Erythroblast (primary cell): ENCODE measurements around the gene PRDX4.
"Not testable (repeated sequence)": the region's sequence is repeated elsewhere in the genome, so short reads cannot be mapped to it uniquely, and the experiment has no call there.

Experiments used
- DNase-seq, 2 experiments: peaks; one replicate each; lab custom pipeline; 2025; lab: John Stamatoyannopoulos, UW
- GATA1 ChIP-seq: IDR thresholded peaks from 2 replicates; pipeline ENCODE4 v1.6.1; 2011; ENCODE audit warnings: low read depth, mild to moderate bottlenecking, control low read depth, low read length, moderate library complexity
- POLR2A ChIP-seq: IDR thresholded peaks from 2 replicates; pipeline ENCODE4 v1.6.1; 2011; ENCODE audit warnings: mild to moderate bottlenecking, low read length

Gene PRDX4

DNA sequence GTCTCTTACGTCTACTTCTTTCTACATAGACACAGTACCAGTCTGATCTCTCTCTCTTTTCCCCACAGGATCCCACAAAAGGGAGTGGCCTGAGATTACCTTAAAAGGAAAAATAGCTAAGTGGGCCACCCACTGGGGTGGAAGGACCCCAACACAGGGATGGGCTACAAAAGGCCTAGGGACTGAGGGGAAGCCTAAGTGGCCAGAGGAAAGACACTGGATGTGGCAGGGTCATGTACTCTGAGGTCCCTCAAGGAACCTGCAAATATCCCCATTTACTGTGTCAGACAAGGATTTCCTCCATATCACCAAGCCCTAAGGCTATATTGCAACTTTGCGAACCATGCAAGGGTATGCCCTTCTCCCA is 6.5 kb upstream of the PRDX4 start:
- no peak for DNase-seq
- no peak for TF ChIP-seq POLR2A
- TF ChIP-seq GATA1: no peak

DNA sequence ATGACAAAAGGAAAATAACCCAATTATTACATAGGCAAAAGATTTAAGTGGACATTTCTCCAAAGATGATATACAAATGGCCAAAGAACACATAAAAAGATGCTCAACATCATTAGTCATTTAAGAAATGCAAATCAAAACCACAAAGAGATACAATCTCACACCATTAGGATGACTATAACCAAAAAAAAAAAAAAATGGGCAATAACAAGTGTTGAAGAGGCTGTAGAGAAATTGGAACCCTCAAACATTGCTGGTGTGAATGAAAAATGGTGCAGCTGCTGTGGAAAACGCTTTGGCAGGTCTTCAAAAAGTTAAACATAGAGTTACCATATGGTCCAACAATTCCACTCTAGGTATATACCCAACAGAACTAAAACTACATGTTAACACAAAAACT is 5.6 kb upstream of the PRDX4 start:
- no peak for TF ChIP-seq POLR2A
- no peak for TF ChIP-seq GATA1
- DNase-seq: no peak

DNA sequence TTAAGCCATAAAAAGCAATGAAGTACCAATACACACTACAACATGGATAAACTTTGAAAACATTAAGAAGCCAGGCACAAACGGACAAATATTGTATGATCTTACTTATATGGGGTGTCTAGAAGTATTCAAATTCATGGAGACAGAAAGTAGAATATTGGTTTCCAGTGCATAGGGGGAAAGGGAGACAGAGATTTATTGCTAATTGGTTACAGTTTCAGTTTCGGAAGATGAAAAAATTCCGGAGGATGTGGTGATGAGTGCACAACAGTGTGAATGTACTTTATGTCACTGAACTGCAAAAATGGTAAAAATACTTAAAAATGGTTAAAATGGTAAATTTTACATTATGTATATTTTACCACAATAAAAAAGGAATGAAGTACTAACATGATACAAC is 5.1 kb upstream of the PRDX4 start:
- no peak for DNase-seq
- TF ChIP-seq GATA1 (no peak), POLR2A (no peak)

DNA sequence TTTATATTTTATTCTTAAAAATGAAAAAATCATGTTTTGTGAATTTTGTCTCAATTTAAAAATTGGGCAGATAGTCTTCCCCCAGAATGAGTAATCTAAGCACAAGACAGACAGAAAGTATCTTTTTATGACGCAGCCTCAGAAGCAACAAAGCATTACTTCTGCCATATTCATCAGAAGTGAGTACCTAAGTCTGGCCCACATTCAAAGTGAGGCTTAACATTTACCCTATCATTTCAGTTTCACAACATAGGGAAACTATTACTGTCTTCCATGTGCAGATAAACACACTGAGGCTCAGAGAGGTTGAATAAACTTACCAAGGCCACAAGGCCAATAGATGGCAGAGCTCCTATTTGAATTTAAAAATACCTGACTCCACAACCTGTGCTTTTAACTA is 4.4 kb upstream of the PRDX4 start:
- no peak for TF ChIP-seq GATA1
- TF ChIP-seq POLR2A: no peak
- peak in 1 of 2 experiments; percentile 5 for DNase-seq

DNA sequence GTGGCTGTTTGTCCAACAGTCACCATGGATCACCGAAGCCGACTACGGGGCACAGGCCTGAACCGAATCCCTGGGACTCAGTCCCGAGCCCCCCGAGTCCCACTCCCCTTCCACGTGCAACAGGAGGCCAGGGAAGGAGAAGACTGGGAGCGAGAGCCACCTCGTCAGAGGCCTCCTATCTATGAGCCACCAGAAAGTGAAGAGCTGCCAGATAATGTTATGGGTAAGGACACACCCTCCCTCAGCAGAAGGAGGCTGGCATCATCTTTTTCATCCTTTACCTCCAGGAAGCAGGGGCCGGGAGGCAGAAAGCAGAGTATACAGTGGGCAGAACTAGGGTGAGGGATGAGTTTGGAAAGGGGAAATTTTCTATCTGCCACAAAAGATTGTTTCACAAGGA is 2.8 kb upstream of the PRDX4 start:
- TF ChIP-seq GATA1: no peak
- no peak for TF ChIP-seq POLR2A
- peak; percentile 59 to 68 for DNase-seq

DNA sequence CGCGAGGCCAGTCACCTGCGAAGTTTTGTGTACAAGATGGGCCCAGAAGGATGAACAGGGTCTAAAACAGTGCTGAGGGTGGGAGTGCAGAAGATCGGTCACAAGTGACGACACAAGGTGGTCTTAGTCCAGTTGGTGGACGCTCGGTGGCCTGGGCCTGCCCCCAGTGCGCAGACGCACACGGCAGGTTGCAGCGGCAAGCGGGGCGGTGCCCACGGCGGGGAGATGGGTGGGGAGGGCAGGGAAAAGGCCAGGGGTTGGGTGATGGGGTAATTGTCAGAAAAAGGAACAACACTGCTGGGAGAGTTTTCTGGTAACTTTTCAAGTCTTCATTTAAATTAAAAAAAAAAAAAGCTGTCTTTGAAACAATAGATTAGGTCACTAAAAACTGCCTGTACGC is 1.0 kb upstream of the PRDX4 start:
- peak; percentile 7 to 18 for DNase-seq
- TF ChIP-seq POLR2A: no peak

DNA sequence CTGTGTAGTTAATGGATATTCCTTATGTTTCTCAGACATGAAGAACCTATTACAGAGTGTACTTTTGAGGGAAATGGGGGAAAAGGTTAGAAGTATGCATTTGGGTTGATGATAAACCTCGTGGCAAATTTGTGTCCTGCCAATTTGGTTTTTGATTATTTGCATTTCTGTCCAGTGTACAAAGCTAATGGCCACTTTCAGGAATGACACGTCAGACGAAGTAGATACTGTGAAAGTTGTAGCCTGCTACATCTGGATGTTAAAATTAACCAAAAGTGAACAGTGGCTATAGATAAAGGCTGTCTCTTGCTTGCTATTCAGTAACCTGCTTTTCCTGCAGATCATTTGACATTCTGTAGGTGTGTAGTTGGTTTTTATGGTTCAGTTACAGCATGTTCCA is 1.0 kb downstream of the PRDX4 start:
- DNase-seq: peak; percentile 19 to 23
- TF ChIP-seq GATA1: no peak
- no peak for TF ChIP-seq POLR2A

DNA sequence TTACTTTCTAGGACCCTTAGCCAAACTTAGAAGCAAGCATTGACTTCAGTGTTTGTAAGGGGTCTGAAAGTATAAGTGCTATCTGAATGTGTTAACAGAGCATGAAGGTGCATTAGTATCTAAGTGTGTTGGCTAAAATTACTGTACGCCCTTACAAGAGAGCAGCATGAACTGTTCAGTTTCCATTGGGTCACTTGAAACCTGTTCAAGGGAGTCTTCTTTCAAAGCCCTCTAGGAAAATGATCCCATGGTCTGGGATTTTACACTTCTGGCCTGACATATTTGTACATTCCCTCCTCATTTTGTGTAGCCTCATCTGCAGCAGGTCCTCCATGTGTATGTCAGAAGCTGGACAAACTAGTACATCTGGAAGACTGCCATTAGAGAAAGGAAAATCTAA is 3.2 kb downstream of the PRDX4 start:
- TF ChIP-seq GATA1 (no peak), POLR2A (no peak)
- DNase-seq: no peak

DNA sequence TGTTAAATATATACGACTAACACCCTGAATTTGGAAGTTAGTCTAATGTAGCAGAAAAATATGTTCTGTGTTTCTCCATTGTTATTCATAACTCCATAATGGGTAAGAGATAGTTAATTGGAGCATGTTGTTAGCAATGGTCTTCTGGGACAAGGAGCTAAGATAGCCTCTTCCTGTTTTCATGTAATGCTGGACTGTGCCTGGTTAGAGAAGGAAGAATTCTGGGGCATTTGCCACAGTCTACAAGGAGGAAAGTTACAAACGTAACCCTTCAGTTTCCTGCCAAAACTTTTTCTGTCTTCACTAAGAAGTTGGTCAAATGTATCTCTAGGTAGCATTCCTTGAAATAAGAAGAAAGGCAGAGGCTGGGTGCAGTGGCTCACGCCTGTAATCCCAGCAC is 5.8 kb downstream of the PRDX4 start:
- DNase-seq: no peak

DNA sequence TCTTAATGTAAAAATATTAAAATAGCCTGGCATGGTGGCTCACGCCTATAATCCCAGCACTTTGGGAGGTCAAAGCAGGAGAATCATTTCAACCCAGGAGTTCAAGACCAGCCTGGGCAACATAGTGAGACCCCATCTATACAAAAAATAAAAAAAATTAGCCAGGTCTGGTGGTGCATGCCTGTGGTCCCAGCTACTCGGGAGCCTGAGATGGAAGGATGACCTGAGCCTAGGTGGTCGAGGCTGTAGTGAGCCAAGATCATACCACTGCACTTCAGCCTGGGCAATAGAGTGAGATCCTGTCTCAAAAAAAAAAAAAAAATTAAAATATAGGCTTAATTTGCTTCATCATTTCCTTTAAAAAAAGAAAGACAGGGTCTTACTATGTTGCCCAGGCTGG is 9.2 kb downstream of the PRDX4 start:
- DNase-seq: not testable (repeated sequence)

More for the DNA sequence above, 5.8 kb downstream of the PRDX4 start:
- TF ChIP-seq POLR2A (no peak), GATA1 (no peak)

DNA sequence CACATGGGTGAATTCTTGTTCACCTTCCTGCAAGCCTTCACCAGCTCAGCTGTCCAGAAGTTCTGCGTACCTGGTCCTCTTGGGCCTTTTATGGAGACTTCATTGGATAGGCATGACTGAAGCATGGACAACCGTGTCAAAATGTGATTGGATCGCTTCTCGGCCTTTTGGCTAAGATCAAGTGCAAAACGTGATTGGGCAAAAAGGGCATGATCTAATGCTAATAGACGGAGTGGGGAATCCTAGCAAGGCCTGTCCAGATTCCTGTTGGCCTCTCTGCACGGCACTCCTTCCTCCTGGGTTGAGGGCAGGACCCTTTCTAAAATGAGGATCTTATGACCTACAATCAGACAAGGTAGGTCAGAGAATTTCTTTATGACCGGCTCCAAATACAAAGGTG is 24.9 kb downstream of the PRDX4 start:
- no peak for DNase-seq
- TF ChIP-seq POLR2A: no peak
- no peak for TF ChIP-seq GATA1

DNA sequence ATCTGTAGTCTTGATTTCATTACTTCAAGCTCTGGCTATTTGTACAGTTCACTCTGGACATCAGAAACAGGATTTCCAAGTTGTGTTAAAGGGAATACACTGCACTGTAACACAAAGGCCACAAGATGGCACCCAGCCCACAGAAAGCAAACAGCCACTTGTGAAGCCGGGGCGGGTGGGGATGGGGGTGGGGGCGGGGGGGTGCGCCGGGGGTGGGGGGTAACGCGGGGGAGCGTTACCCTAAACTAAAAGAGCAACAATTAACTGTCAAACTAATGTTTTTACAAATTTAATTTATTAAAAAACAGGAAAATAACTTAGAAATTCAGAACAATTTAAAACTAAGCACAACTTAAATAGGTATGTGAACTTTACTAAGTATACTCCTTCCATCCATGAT is 27.3 kb downstream of the PRDX4 start:
- no peak for TF ChIP-seq POLR2A
- TF ChIP-seq GATA1: no peak
- peak; percentile 71 to 79 for DNase-seq

DNA sequence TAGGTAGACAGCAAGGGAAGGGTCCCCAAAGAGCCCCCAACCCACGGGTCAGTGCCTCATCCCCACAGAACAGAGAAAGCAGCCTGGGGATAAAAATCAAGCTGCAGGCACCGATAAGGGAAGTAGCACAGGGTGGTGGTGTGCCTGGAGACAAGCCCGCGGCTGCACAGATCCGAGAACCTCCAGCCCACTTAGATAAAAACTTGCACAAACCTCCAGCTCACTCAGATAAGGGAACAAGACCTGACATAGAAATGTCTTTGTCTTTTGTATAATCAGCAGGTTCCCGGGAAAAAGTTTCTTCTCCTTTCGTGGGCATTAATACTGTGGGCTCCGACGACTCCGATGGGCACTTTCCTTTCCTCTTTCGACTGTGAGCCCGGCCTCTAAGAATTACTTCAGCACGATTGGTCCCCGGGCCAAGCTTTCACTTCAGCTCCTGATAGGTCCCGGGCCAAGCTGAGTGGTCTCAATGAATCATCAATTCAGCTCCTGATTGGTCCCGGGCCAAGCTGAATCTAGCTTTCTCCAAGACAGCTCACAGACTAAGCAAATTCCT is 32.4 kb downstream of the PRDX4 start:
- no peak for TF ChIP-seq POLR2A
- TF ChIP-seq GATA1: peak; percentile 45
- peak; percentile 74 to 90 for DNase-seq

DNA sequence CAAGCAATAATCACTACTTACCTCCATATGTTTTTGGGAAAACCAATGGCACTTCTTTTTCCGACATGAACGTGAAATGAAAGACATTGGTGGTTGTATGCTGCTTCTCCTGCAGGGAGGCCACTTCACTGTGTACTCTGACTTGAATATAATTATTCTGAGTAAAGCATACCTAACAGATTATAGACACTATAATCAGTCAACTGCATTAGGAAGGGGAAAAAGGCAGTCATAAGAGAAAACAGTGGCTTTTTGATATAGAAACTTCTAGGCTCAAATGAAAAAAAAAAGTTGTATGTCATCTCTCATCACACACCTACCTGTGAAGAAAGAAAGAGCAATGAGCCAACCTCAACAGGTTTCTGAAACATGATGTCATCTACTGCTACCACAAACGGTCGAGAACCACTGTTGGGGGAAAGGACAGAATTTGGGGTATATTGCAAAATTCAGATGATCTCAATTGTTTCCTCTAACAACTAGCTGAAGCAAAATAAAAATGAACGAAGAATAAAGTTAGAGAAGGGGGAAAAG is 37.4 kb downstream of the PRDX4 start:
- DNase-seq: no peak
- TF ChIP-seq GATA1: no peak
- TF ChIP-seq POLR2A: no peak

DNA sequence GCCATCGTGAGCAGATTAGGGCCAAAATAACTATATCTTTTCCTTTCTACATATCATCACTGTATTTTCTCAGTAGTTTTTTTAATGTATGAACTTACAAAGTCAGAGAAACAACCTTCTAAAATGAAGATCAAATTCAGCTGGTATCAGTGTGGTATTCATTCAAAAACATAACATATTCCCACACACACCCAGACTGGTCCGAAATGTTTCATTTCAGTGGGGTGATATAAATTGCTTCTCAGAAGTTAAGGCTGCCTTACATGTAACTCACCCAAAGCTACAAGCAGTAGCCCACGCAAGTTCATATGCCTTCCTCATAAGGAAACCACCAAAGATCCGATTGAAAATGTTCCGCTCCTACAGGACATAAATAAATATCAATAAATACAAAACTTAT is 37.9 kb downstream of the PRDX4 start:
- TF ChIP-seq POLR2A: no peak
- TF ChIP-seq GATA1: no peak
- no peak for DNase-seq

DNA sequence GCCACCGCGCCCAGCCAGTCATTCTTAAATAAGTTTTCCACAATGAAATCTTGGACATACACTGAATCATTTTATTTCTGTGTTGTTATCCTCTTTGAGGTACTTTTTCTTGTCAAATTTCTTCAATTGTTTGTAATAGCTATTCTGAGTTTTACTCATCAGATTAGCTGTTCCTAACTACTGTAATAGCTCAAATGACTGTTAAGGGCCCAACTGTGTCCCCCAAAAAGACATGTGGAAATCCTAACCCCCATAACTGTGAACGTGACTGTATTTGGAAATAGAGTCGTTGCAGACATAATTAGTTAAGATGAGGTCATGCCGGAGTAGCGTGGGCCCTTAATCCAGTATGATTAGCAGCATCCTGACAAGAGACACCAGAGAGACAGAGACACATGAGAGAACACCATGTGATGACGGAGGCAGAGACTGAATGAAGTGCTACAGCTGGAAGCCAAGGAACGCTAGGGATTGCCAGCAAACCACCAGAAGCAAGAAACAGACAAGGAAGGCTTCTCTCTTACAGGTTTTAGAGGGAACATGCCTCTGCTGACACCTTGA is 52.9 kb downstream of the PRDX4 start:
- TF ChIP-seq POLR2A (no peak), GATA1 (no peak)

More for the DNA sequence above, 52.9 kb downstream of the PRDX4 start:
- no peak for DNase-seq
